IMR-90 (cell line): ENCODE results near the gene BDKRB1. TPM values are rescaled to one million over a fixed set of nuclear protein-coding genes. Genes with fewer than 3 reads are reported as not detected.

Source experiments
- ATAC-seq: fragments of 200-7000 bp; cut with Tn5 transposase; 2 replicates; pipeline ENCODE4 v1.9.1; 2020; ENCODE audit warnings: low read depth, mild to moderate bottlenecking, moderate library complexity
- BruUV-seq: library from RNA; stranded (reverse); fragments of 400-500 nt; replicated peaks from 2 replicates; lab custom pipeline; 2021; lab: Mats Ljungman, UMichigan
- CTCF ChIA-PET: fragments of 300-600 bp; formaldehyde crosslinking; extraction: SDS; loops from one replicate; lab custom pipeline; 2021; ENCODE audit warnings: antibody characterized with exemption; lab: Yijun Ruan, JAX
- POLR2A ChIA-PET: fragments of 300-600 bp; sonication (Branson Sonifier 250); formaldehyde crosslinking; loops from one replicate; lab custom pipeline; 2022; ENCODE audit warnings: antibody characterized with exemption; ENCODE audit not compliant: unreplicated experiment; lab: Charles Lee
- DNase-seq: peaks from one replicate; pipeline ENCODE4 v3.0.0; 2013
- H2AFZ ChIP-seq: replicated peaks from 2 replicates; pipeline ENCODE3; 2013; ENCODE audit warnings: low read length, mild to moderate bottlenecking; ENCODE audit not compliant: poor library complexity
- H2AK5ac ChIP-seq: 2 replicates; pipeline ENCODE4 v1.6.1; 2013; ENCODE audit warnings: low read depth, low read length, inconsistent platforms
- H2AK9ac ChIP-seq: replicated peaks from 2 replicates; pipeline ENCODE3; 2013; ENCODE audit warnings: mild to moderate bottlenecking, low read depth, low read length, moderate library complexity; ENCODE audit not compliant: poor library complexity
- H2BK120ac ChIP-seq: 2 replicates; pipeline ENCODE4 v1.6.1; 2013; ENCODE audit warnings: low read depth, low read length, inconsistent platforms
- H2BK15ac ChIP-seq: 3 replicates; pipeline ENCODE4 v1.6.1; 2013; ENCODE audit warnings: low read depth, low read length, inconsistent platforms
- H2BK20ac ChIP-seq: 2 replicates; pipeline ENCODE4 v1.6.1; 2013; ENCODE audit warnings: low read depth, mild to moderate bottlenecking, inconsistent platforms, low read length, moderate library complexity
- H2BK5ac ChIP-seq: 2 replicates; pipeline ENCODE4 v1.6.1; 2013; ENCODE audit warnings: mild to moderate bottlenecking, low read depth, low read length, inconsistent platforms; ENCODE audit not compliant: poor library complexity, severe bottlenecking
- H3K14ac ChIP-seq: replicated peaks from 2 replicates; pipeline ENCODE4 v1.6.1; 2013; ENCODE audit warnings: low read depth, low read length, inconsistent platforms
- H3K18ac ChIP-seq: 2 replicates; pipeline ENCODE4 v1.6.1; 2013; ENCODE audit warnings: low read depth, low read length, control low read depth
- H3K23ac ChIP-seq: 2 replicates; pipeline ENCODE4 v1.6.1; 2013; ENCODE audit warnings: low read depth, low read length, inconsistent platforms
- H3K27ac ChIP-seq: 2 replicates; pipeline ENCODE4 v1.5.1; 2013; ENCODE audit warnings: mild to moderate bottlenecking, control low read depth, low read length; ENCODE audit not compliant: insufficient read depth
- H3K27me3 ChIP-seq: 2 replicates; pipeline ENCODE4 v1.6.1; 2013; ENCODE audit warnings: low read length; ENCODE audit not compliant: control insufficient read depth, insufficient read depth
- H3K36me3 ChIP-seq: 2 replicates; pipeline ENCODE4 v1.6.1; 2013; ENCODE audit warnings: low read length, mixed read lengths; ENCODE audit not compliant: control insufficient read depth, insufficient read depth
- H3K4ac ChIP-seq: 2 replicates; pipeline ENCODE4 v1.6.1; 2013; ENCODE audit warnings: low read depth, low read length, inconsistent platforms
- H3K4me1 ChIP-seq: 2 replicates; pipeline ENCODE4 v1.6.1; 2013; ENCODE audit warnings: low read length, mixed read lengths; ENCODE audit not compliant: control insufficient read depth, insufficient read depth
- H3K4me2 ChIP-seq: 2 replicates; pipeline ENCODE4 v1.6.1; 2013; ENCODE audit warnings: low read depth, mild to moderate bottlenecking, control low read depth, low read length, moderate library complexity
- H3K4me3 ChIP-seq: 2 replicates; pipeline ENCODE4 v1.5.1; 2013; ENCODE audit warnings: low read depth, mild to moderate bottlenecking, control low read depth, low read length, moderate library complexity; ENCODE audit not compliant: insufficient read depth
- H3K56ac ChIP-seq: 2 replicates; pipeline ENCODE4 v1.6.1; 2013; ENCODE audit warnings: low read length, inconsistent platforms; ENCODE audit not compliant: insufficient read depth; ENCODE audit errors: extremely low read depth
- H3K79me1 ChIP-seq, 2 experiments: 2 replicates each; pipeline ENCODE4 v1.6.1; 2013; ENCODE audit warnings: low read length in 2 of 2, inconsistent platforms in 1 of 2, low read depth in 1 of 2
- H3K9ac ChIP-seq: 2 replicates; pipeline ENCODE4 v1.6.1; 2013; ENCODE audit warnings: low read depth, low read length, control low read depth
- H3K9me1 ChIP-seq: 2 replicates; pipeline ENCODE4 v1.6.1; 2013; ENCODE audit warnings: low read length, inconsistent platforms; ENCODE audit not compliant: insufficient read depth
- H3K9me3 ChIP-seq: 2 replicates; pipeline ENCODE4 v1.6.1; 2013; ENCODE audit warnings: low read length; ENCODE audit not compliant: control insufficient read depth, insufficient read depth
- H4K20me1 ChIP-seq: 2 replicates; pipeline ENCODE4 v1.6.1; 2013; ENCODE audit warnings: low read length, inconsistent platforms; ENCODE audit not compliant: insufficient read depth
- H4K5ac ChIP-seq: 2 replicates; pipeline ENCODE4 v1.6.1; 2013; ENCODE audit warnings: mild to moderate bottlenecking, low read depth, low read length, control low read depth
- H4K8ac ChIP-seq, 2 experiments: 2 replicates each; pipeline ENCODE4 v1.6.1; 2013; ENCODE audit warnings: low read depth in 2 of 2, low read length in 2 of 2, control low read depth in 1 of 2, inconsistent platforms in 1 of 2
- H4K91ac ChIP-seq: 2 replicates; pipeline ENCODE4 v1.6.1; 2013; ENCODE audit warnings: low read depth, low read length, inconsistent platforms; ENCODE audit not compliant: insufficient read depth
- CEBPB ChIP-seq: IDR thresholded peaks from 2 replicates; pipeline ENCODE4 v1.6.1; 2012; ENCODE audit warnings: low read depth, low read length, improper control_type of control experiment
- CHD1 ChIP-seq: IDR thresholded peaks from 2 replicates; pipeline ENCODE4 v1.6.1; 2012; ENCODE audit warnings: low read depth, low read length, improper control_type of control experiment
- MAZ ChIP-seq: IDR thresholded peaks from 2 replicates; pipeline ENCODE4 v1.6.1; 2012; ENCODE audit warnings: low read depth, mild to moderate bottlenecking, low read length, improper control_type of control experiment, moderate library complexity, borderline replicate concordance
- MXI1 ChIP-seq: IDR thresholded peaks from 2 replicates; pipeline ENCODE4 v1.6.1; 2012; ENCODE audit warnings: low read depth, mild to moderate bottlenecking, low read length, moderate library complexity, borderline replicate concordance
- NFE2L2 ChIP-seq: fragments of 150-350 bp; IDR thresholded peaks from 2 replicates; pipeline ENCODE4 v1.6.1; 2016; ENCODE audit warnings: low read depth, mild to moderate bottlenecking, low read length
- POLR2A ChIP-seq: IDR thresholded peaks from 2 replicates; pipeline ENCODE4 v1.6.1; 2012; ENCODE audit warnings: mild to moderate bottlenecking, low read depth, low read length
- RCOR1 ChIP-seq: IDR thresholded peaks from 2 replicates; pipeline ENCODE4 v1.6.1; 2012; ENCODE audit warnings: mild to moderate bottlenecking, low read length, improper control_type of control experiment; ENCODE audit not compliant: insufficient replicate concordance
- RFX5 ChIP-seq: IDR thresholded peaks from 2 replicates; pipeline ENCODE4 v1.8.0; 2012; ENCODE audit warnings: low read depth, mild to moderate bottlenecking, low read length, moderate library complexity
- SMC3 ChIP-seq: fragments of 150-350 bp; IDR thresholded peaks from 2 replicates; pipeline ENCODE4 v1.6.1; 2016; ENCODE audit warnings: low read depth, mild to moderate bottlenecking, antibody characterized with exemption, low read length, moderate library complexity
- WGBS, 2 experiments: methylation state at CpG; one replicate each; pipeline versions ENCODE4 v1.1.5 to v1.1.7; 2013; ENCODE audit warnings: missing lambda C conversion rate in 2 of 2; ENCODE audit not compliant: insufficient read length in 1 of 2; ENCODE audit errors: extremely low coverage in 2 of 2; 5-methylcytosine and 5-hydroxymethylcytosine counted together
- dilution Hi-C: fragments of 300-500 bp; cut with HindIII; formaldehyde crosslinking; loops from one replicate; pipeline ENCODE4 v1.14.3; 2018; ENCODE audit warnings: low sequenced_read_pairs; ENCODE audit not compliant: unreplicated experiment
- in situ Hi-C: fragments of 300-500 bp; cut with MboI; formaldehyde crosslinking; loops from 3 replicates; pipeline ENCODE4 v1.14.3; 2019; ENCODE audit warnings: low sequenced_read_pairs, inconsistent platforms, mixed read lengths
- intact Hi-C: fragments of 100-400 bp; cut with micrococcal nuclease; formaldehyde crosslinking; loops from 2 replicates; pipeline ENCODE4 v1.10.0; 2022
- polyA plus RNA-seq, 3 experiments: library from polyadenylated mRNA; depleted of rRNA; stranded (reverse); fragments of >200 nt; gene quantifications; 2 replicates each; pipeline ENCODE4 v1.2.3, GENCODE V29; 2012; ENCODE audit warnings: low replicate concordance in 1 of 3
- total RNA-seq: library from RNA; depleted of rRNA; stranded (reverse); fragments of >200 nt; gene quantifications from 2 replicates; pipeline ENCODE4 v1.2.3, GENCODE V29; 2012
- TF ChIP-seq, protein P1 (sequence below): fragments of 150-350 bp; IDR thresholded peaks from 2 replicates; pipeline ENCODE4 v1.6.1; 2017; ENCODE audit warnings: mild to moderate bottlenecking, antibody characterized with exemption, low read length, low read depth
- TF ChIP-seq, protein P2 (sequence below): fragments of 150-350 bp; IDR thresholded peaks from 2 replicates; pipeline ENCODE4 v1.6.1; 2016; ENCODE audit warnings: low read depth, mild to moderate bottlenecking, low read length, moderate library complexity, borderline replicate concordance
- TF ChIP-seq, protein P3 (sequence below): conservative IDR thresholded peaks from 2 replicates; pipeline ENCODE4 v1.5.1; 2012; ENCODE audit warnings: mild to moderate bottlenecking, low read depth, low read length, improper control_type of control experiment

Gene BDKRB1
- total and polyA plus RNA-seq, 2 of the 4 experiments (the other 2 are of a cell fraction) = 56.5 to 130 TPM

DNA sequence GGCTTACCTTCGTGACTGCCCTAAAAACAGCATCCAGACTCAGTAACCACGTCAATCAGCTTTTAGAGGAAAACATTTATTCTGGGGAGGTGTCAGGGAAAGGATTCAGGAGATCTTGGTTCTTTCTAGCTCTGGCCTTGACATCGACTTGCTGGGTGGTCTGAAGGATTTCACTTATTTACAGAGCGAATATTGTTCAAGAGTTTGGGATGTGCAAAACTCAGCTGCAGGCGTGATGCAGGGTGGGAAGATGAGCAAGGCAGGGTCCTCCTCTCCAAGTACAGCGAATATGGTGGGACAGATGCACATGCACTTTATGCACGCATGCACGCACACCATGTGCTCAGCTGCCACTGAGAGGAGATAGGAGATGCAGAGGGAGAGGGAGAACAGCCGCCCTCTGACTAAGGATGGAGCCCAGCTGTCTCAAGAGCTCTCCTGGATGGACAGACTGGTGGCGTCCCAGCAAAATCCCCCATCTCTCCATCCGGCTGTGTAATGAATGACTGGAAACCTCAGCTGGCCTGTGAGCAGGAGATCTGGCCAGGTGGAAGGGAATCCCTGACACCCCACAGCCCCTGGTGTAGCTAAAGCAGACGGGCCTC, 24.4 kb upstream of the BDKRB1 start:
- H2BK20ac ChIP-seq = no peak overlapping the region
- H2AK9ac ChIP-seq = no peak overlapping the region
- H2BK5ac ChIP-seq = no peak overlapping the region
- no peaks in the 10 kb centered on the region for H3K27me3 ChIP-seq
- no peak overlapping the region for H2AK5ac ChIP-seq
- BruUV-seq = no TSS peak
- no peaks in the 10 kb centered on the region for H3K9me3 ChIP-seq
- H3K9ac ChIP-seq = no peak overlapping the region
- H3K79me1 ChIP-seq = peaks cover 32 to 85% of the 10 kb centered on the region in 2 experiments
- no peak overlapping the region for H3K14ac ChIP-seq
- H3K4me1 ChIP-seq = peaks cover 14% of the 10 kb centered on the region
- ATAC-seq (no peak), DNase-seq (no peak)
- intact Hi-C loops = no loop called here
- ChIA-PET POLR2A (no interaction called here), CTCF (interaction anchor here (0.9 to 2.0 kb wide), 2 partner anchors 43 to 131 kb away, joined by 3 to 8 read pairs; no protein-coding TSS in a partner anchor)
- H3K36me3 ChIP-seq = peaks cover 78% of the 10 kb centered on the region
- TF ChIP-seq MAZ = no peak
- no peak for TF ChIP-seq SMC3
- no peak for TF ChIP-seq NFE2L2
- no peak for TF ChIP-seq CEBPB
- TF ChIP-seq RFX5 = no peak
- no peak for TF ChIP-seq MXI1
- TF ChIP-seq, protein P1, sequence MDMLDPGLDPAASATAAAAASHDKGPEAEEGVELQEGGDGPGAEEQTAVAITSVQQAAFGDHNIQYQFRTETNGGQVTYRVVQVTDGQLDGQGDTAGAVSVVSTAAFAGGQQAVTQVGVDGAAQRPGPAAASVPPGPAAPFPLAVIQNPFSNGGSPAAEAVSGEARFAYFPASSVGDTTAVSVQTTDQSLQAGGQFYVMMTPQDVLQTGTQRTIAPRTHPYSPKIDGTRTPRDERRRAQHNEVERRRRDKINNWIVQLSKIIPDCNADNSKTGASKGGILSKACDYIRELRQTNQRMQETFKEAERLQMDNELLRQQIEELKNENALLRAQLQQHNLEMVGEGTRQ = no peak
- TF ChIP-seq, protein P2, sequence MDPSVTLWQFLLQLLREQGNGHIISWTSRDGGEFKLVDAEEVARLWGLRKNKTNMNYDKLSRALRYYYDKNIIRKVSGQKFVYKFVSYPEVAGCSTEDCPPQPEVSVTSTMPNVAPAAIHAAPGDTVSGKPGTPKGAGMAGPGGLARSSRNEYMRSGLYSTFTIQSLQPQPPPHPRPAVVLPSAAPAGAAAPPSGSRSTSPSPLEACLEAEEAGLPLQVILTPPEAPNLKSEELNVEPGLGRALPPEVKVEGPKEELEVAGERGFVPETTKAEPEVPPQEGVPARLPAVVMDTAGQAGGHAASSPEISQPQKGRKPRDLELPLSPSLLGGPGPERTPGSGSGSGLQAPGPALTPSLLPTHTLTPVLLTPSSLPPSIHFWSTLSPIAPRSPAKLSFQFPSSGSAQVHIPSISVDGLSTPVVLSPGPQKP = no peak
- no peak for TF ChIP-seq CHD1
- no peak for TF ChIP-seq POLR2A
- no peak for TF ChIP-seq RCOR1
- TF ChIP-seq, protein P3, sequence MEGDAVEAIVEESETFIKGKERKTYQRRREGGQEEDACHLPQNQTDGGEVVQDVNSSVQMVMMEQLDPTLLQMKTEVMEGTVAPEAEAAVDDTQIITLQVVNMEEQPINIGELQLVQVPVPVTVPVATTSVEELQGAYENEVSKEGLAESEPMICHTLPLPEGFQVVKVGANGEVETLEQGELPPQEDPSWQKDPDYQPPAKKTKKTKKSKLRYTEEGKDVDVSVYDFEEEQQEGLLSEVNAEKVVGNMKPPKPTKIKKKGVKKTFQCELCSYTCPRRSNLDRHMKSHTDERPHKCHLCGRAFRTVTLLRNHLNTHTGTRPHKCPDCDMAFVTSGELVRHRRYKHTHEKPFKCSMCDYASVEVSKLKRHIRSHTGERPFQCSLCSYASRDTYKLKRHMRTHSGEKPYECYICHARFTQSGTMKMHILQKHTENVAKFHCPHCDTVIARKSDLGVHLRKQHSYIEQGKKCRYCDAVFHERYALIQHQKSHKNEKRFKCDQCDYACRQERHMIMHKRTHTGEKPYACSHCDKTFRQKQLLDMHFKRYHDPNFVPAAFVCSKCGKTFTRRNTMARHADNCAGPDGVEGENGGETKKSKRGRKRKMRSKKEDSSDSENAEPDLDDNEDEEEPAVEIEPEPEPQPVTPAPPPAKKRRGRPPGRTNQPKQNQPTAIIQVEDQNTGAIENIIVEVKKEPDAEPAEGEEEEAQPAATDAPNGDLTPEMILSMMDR = no peak
- no peak overlapping the region for H3K4me2 ChIP-seq
- dilution Hi-C loops = no loop called here
- H3K56ac ChIP-seq = no peak overlapping the region
- H3K18ac ChIP-seq = no peak overlapping the region
- no peak overlapping the region for H2BK120ac ChIP-seq
- no peak overlapping the region for H3K27ac ChIP-seq
- no peak overlapping the region for H3K4ac ChIP-seq
- H3K23ac ChIP-seq = peak overlapping the region; percentile 20; the same call in 1 of the 2 replicates
- no peak overlapping the region for H3K4me3 ChIP-seq
- H4K20me1 ChIP-seq = peaks cover 52% of the 10 kb centered on the region
- no peak overlapping the region; the same call in 1 of the 2 replicates for H4K91ac ChIP-seq
- no peak overlapping the region for H4K8ac ChIP-seq
- in situ Hi-C loops = no loop called here
- no peak overlapping the region for H4K5ac ChIP-seq
- 100% methylated on average over 2 of the region's 12 CpGs; no CpG with 5 or more reads in 1 of the 2 experiments for WGBS, 2 experiments
- no peak overlapping the region for H2AFZ ChIP-seq
- H3K9me1 ChIP-seq = peaks cover 38% of the 10 kb centered on the region
- H2BK15ac ChIP-seq = no peak overlapping the region
